CD4-positive, alpha-beta memory T cell (primary cell): ENCODE data around the gene CHRFAM7A. TPM values are rescaled to one million over a fixed set of nuclear protein-coding genes. Genes with fewer than 3 reads are reported as not detected.
"Not testable (repeated sequence)": the region's sequence is repeated elsewhere in the genome, so short reads cannot be mapped to it uniquely, and the experiment has no call there.

ENCODE experiments used
- CTCF ChIA-PET: fragments of 350-600 bp; sonication (Branson Sonifier 250); formaldehyde crosslinking; loops from one replicate; lab custom pipeline; 2021; ENCODE audit warnings: inconsistent platforms; ENCODE audit not compliant: partially characterized antibody; lab: Charles Lee
- POLR2A ChIA-PET: fragments of 350-600 bp; sonication (Branson Sonifier 250); formaldehyde crosslinking; loops from one replicate; lab custom pipeline; 2021; ENCODE audit not compliant: partially characterized antibody; lab: Charles Lee
- DNase-seq, 5 donors: peaks; one replicate each; pipeline versions ENCODE4 v3.0.0 to v3.0.0-alpha.2; 2020 to 2022; ENCODE audit warnings: mixed read lengths in 1 of 5
- H3K27ac ChIP-seq: one replicate; pipeline ENCODE4 v1.7.0; 2013; ENCODE audit warnings: low read depth, low read length
- H3K27me3 ChIP-seq: 2 replicates; pipeline ENCODE4 v1.7.0; 2013; ENCODE audit warnings: mild to moderate bottlenecking, low read length, moderate library complexity; ENCODE audit not compliant: insufficient read depth
- H3K36me3 ChIP-seq: 2 replicates; pipeline ENCODE4 v1.7.0; 2013; ENCODE audit warnings: mild to moderate bottlenecking, low read length, moderate library complexity; ENCODE audit not compliant: insufficient read depth
- H3K4me1 ChIP-seq: 2 replicates; pipeline ENCODE4 v1.7.0; 2013; ENCODE audit warnings: mild to moderate bottlenecking, low read length, moderate library complexity; ENCODE audit not compliant: insufficient read depth
- H3K4me3 ChIP-seq, 2 donors: one replicate each; pipeline ENCODE4 v1.7.0; 2013; ENCODE audit warnings: low read length in 2 of 2, mild to moderate bottlenecking in 1 of 2
- H3K9me3 ChIP-seq, 2 donors: one replicate each; pipeline ENCODE4 v1.7.0; 2013; ENCODE audit warnings: low read length in 2 of 2, control low read depth in 1 of 2; ENCODE audit not compliant: control insufficient read depth in 1 of 2
- H3K27ac Mint-ChIP-seq, 7 donors: one replicate each; pipeline ENCODE4 v1.8.0; 2020 to 2021; ENCODE audit warnings: mixed read lengths in 7 of 7, mild to moderate bottlenecking in 6 of 7, inconsistent platforms in 3 of 7, moderate library complexity in 3 of 7
- H3K27me3 Mint-ChIP-seq, 2 donors: one replicate each; pipeline ENCODE4 v1.8.0; 2020 to 2021; ENCODE audit warnings: mixed read lengths in 2 of 2
- H3K36me3 Mint-ChIP-seq, 2 donors: one replicate each; pipeline ENCODE4 v1.8.0; 2020 to 2021; ENCODE audit warnings: mixed read lengths in 2 of 2, inconsistent platforms in 1 of 2, mild to moderate bottlenecking in 1 of 2
- H3K4me1 Mint-ChIP-seq, 4 donors: one replicate each; pipeline ENCODE4 v1.8.0; 2020 to 2021; ENCODE audit warnings: mixed read lengths in 4 of 4, mild to moderate bottlenecking in 1 of 4
- H3K4me3 Mint-ChIP-seq, 8 donors: one replicate each; pipeline ENCODE4 v1.8.0; 2020 to 2021; ENCODE audit warnings: mixed read lengths in 8 of 8, mild to moderate bottlenecking in 7 of 8, moderate library complexity in 6 of 8, inconsistent platforms in 3 of 8
- H3K9me3 Mint-ChIP-seq, 8 donors: one replicate each; pipeline ENCODE4 v1.8.0; 2020 to 2021; ENCODE audit warnings: mixed read lengths in 8 of 8, mild to moderate bottlenecking in 5 of 8, inconsistent platforms in 3 of 8, moderate library complexity in 1 of 8
- intact Hi-C: fragments of 100-400 bp; cut with micrococcal nuclease; formaldehyde crosslinking; loops from one replicate; pipeline ENCODE4 v1.15.1; 2023
- polyA plus RNA-seq, 2 donors: library from polyadenylated mRNA; unstranded; fragments of 300-500 nt; fragmentation: Illumina TruSeq; gene quantifications; one replicate each; pipeline ENCODE4 v1.2.3, GENCODE V29; 2021
- total RNA-seq, 2 experiments: library from RNA; stranded (reverse); gene quantifications; one replicate each; pipeline ENCODE4 v1.2.3, GENCODE V29; 2021

Gene CHRFAM7A
- total and polyA plus RNA-seq, 4 experiments from 2014 or later, result 0.33 TPM; not detected in 3

GRCh38 chr15:30315704-30316103 lies 77.6 kb downstream of the CHRFAM7A start:
- H3K27ac Mint-ChIP-seq, H3K27me3 Mint-ChIP-seq, H3K36me3 ChIP-seq, H3K36me3 Mint-ChIP-seq, H3K4me3 ChIP-seq, H3K4me1 Mint-ChIP-seq, H3K4me1 ChIP-seq, POLR2A ChIA-PET, H3K9me3 Mint-ChIP-seq, CTCF ChIA-PET, H3K9me3 ChIP-seq, DNase-seq, H3K27ac ChIP-seq, H3K4me3 Mint-ChIP-seq, intact Hi-C loops, H3K27me3 ChIP-seq: not testable (repeated sequence)

- not testable (repeated sequence) for H3K4me1 Mint-ChIP-seq
Observed at GRCh38 chr15:30310575-30310974, 82.8 kb downstream of the CHRFAM7A start.

More at GRCh38 chr15:30310575-30310974, 82.8 kb downstream of the CHRFAM7A start:
- H3K27ac Mint-ChIP-seq, H3K4me3 ChIP-seq, H3K9me3 Mint-ChIP-seq, H3K27me3 Mint-ChIP-seq, POLR2A ChIA-PET, H3K36me3 Mint-ChIP-seq, H3K36me3 ChIP-seq, DNase-seq, H3K27ac ChIP-seq, intact Hi-C loops, H3K9me3 ChIP-seq, H3K27me3 ChIP-seq, H3K4me1 ChIP-seq, H3K4me3 Mint-ChIP-seq, CTCF ChIA-PET: not testable (repeated sequence)

Other genes starting within 250 kb of the CHRFAM7A start
- gene GOLGA8R, start 20.7 kb upstream of the CHRFAM7A start, total RNA-seq, result 1 to 10 TPM; 4.2 to 4.6 TPM
- under 1 TPM in 1 of 2 donors, not detected in 1; 0.06 TPM for gene GOLGA8R, start 20.7 kb upstream of the CHRFAM7A start, polyA plus RNA-seq
- gene GOLGA8Q, start 158.5 kb upstream of the CHRFAM7A start, total RNA-seq, result 1 to 10 TPM in 1 of 2 experiments, not detected in 1; 2.1 TPM
- not detected for gene GOLGA8Q, start 158.5 kb upstream of the CHRFAM7A start, polyA plus RNA-seq
- not detected for gene GOLGA8H, start 210.5 kb upstream of the CHRFAM7A start, total RNA-seq
- gene GOLGA8H, start 210.5 kb upstream of the CHRFAM7A start, polyA plus RNA-seq, result not detected